Measurements from ENCODE around the gene TSPAN18. TPM values are rescaled to one million over a fixed set of nuclear protein-coding genes. Genes with fewer than 3 reads are reported as not detected.

The TSPAN18 gene
- total RNA-seq, 1 donor, result 5.8 TPM

GRCh38 chr11:44765676-44766075 lies 38.9 kb downstream of the TSPAN18 start:
- H3K27ac ChIP-seq (ENCODE audit: low read depth, low read length), result peak overlapping the region; percentile 89
- H3K36me3 ChIP-seq (ENCODE audit: insufficient read depth, low read length), result no peaks in the 10 kb centered on the region
- no peak overlapping the region for H2AFZ ChIP-seq (ENCODE audit: low read length)
- no peak overlapping the region for H3K4me2 ChIP-seq (ENCODE audit: insufficient read depth, low read length)
- H3K27me3 ChIP-seq (ENCODE audit: insufficient read depth, low read length), result no peaks in the 10 kb centered on the region
- DNase-seq (ENCODE audit: insufficient read length, low spot score, missing footprints), result no peak
- H3K4me1 ChIP-seq (ENCODE audit: insufficient read depth, low read length), result peaks cover 43% of the 10 kb centered on the region
- no peaks in the 10 kb centered on the region for H3K79me2 ChIP-seq (ENCODE audit: insufficient read depth, low read length)
- no peak for TF ChIP-seq CTCF (IDR thresholded peaks at IDR 0.05; ENCODE audit: extremely low read depth, low read depth, low read length)
- no peaks in the 10 kb centered on the region for H4K20me1 ChIP-seq (ENCODE audit: insufficient read depth, low read length)
- no peak overlapping the region for H3K4me3 ChIP-seq (ENCODE audit: insufficient read depth, low read length)
- H3K9me3 ChIP-seq (ENCODE audit: low read depth, low read length), result no peaks in the 10 kb centered on the region

- Histone ChIP-seq H3K27me3 (ENCODE audit: insufficient read depth, low read length) (no peaks in the 10 kb centered on the region), H2AFZ (ENCODE audit: low read length) (no peak overlapping the region), H3K4me3 (ENCODE audit: insufficient read depth, low read length) (no peak overlapping the region), H3K36me3 (ENCODE audit: insufficient read depth, low read length) (no peaks in the 10 kb centered on the region), H3K9me3 (ENCODE audit: low read depth, low read length) (no peaks in the 10 kb centered on the region), H3K79me2 (ENCODE audit: insufficient read depth, low read length) (no peaks in the 10 kb centered on the region), H4K20me1 (ENCODE audit: insufficient read depth, low read length) (no peaks in the 10 kb centered on the region), H3K27ac (ENCODE audit: low read depth, low read length) (peak overlapping the region; percentile 89), H3K4me1 (ENCODE audit: insufficient read depth, low read length) (peaks cover 37% of the 10 kb centered on the region), H3K4me2 (ENCODE audit: insufficient read depth, low read length) (no peak overlapping the region)
- DNase-seq (ENCODE audit: insufficient read length, low spot score, missing footprints), result peak; percentile 80
- TF ChIP-seq CTCF (IDR thresholded peaks at IDR 0.05; ENCODE audit: extremely low read depth, low read depth, low read length), result peak; percentile 19
Measured at GRCh38 chr11:44766112-44766971, 39.6 kb downstream of the TSPAN18 start.

GRCh38 chr11:44766972-44767278 lies 40.2 kb downstream of the TSPAN18 start:
- Histone ChIP-seq H3K4me2 (ENCODE audit: insufficient read depth, low read length) (peak overlapping the region; percentile 40), H2AFZ (ENCODE audit: low read length) (no peak overlapping the region), H3K27ac (ENCODE audit: low read depth, low read length) (peak overlapping the region; percentile 89), H3K4me1 (ENCODE audit: insufficient read depth, low read length) (peaks cover 34% of the 10 kb centered on the region), H3K36me3 (ENCODE audit: insufficient read depth, low read length) (no peaks in the 10 kb centered on the region), H3K9me3 (ENCODE audit: low read depth, low read length) (no peaks in the 10 kb centered on the region), H3K4me3 (ENCODE audit: insufficient read depth, low read length) (peak overlapping the region; percentile 10), H3K27me3 (ENCODE audit: insufficient read depth, low read length) (no peaks in the 10 kb centered on the region), H3K79me2 (ENCODE audit: insufficient read depth, low read length) (no peaks in the 10 kb centered on the region), H4K20me1 (ENCODE audit: insufficient read depth, low read length) (no peaks in the 10 kb centered on the region)
- no peak for DNase-seq (ENCODE audit: insufficient read length, low spot score, missing footprints)
- TF ChIP-seq CTCF (IDR thresholded peaks at IDR 0.05; ENCODE audit: extremely low read depth, low read depth, low read length), result no peak

- Histone ChIP-seq H3K4me2 (ENCODE audit: insufficient read depth, low read length) (peak overlapping the region; percentile 40), H3K27me3 (ENCODE audit: insufficient read depth, low read length) (no peaks in the 10 kb centered on the region), H3K9me3 (ENCODE audit: low read depth, low read length) (no peaks in the 10 kb centered on the region), H4K20me1 (ENCODE audit: insufficient read depth, low read length) (no peaks in the 10 kb centered on the region), H3K79me2 (ENCODE audit: insufficient read depth, low read length) (no peaks in the 10 kb centered on the region), H3K36me3 (ENCODE audit: insufficient read depth, low read length) (no peaks in the 10 kb centered on the region), H3K4me3 (ENCODE audit: insufficient read depth, low read length) (peak overlapping the region; percentile 10), H3K4me1 (ENCODE audit: insufficient read depth, low read length) (peaks cover 34% of the 10 kb centered on the region), H3K27ac (ENCODE audit: low read depth, low read length) (peak overlapping the region; percentile 89), H2AFZ (ENCODE audit: low read length) (no peak overlapping the region)
- no peak for TF ChIP-seq CTCF (IDR thresholded peaks at IDR 0.05; ENCODE audit: extremely low read depth, low read depth, low read length)
- DNase-seq (ENCODE audit: insufficient read length, low spot score, missing footprints), result no peak
Measured at GRCh38 chr11:44767421-44767820, 40.7 kb downstream of the TSPAN18 start.
